ENCODE data around the gene DNMT3B.

The DNMT3B gene

DNA sequence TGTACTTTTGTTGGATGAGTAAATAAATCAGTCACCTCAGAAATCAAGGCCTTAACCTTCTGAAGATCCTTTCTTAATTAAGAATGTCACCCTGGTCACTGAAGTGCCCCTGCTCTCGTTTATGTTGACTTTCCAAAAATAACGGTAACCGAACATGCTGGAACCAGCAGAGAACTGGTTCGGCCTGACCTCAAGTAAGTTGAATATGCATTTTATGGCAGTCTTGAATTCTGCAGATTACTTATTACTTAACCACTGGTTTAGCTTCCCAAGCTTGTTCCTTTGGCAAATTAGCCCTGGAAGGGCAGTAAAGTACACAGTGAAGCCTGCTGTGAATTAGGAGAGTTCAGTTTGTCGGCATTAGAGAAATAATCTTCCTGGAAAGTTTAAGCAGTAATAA, 69.8 kb downstream of the DNMT3B start:
- H3K9me3 ChIP-seq (ENCODE audit: control insufficient read depth, insufficient read depth, low read length): no peaks in the 10 kb centered on the region
- H3K79me2 ChIP-seq (ENCODE audit: control insufficient read depth, low read length): peaks cover 86% of the 10 kb centered on the region
- no peaks in the 10 kb centered on the region for H3K27me3 ChIP-seq (ENCODE audit: control insufficient read depth, low read length)
- no peak overlapping the region for H3K4me3 ChIP-seq (ENCODE audit: low read length)
- TF ChIP-seq, protein P1, sequence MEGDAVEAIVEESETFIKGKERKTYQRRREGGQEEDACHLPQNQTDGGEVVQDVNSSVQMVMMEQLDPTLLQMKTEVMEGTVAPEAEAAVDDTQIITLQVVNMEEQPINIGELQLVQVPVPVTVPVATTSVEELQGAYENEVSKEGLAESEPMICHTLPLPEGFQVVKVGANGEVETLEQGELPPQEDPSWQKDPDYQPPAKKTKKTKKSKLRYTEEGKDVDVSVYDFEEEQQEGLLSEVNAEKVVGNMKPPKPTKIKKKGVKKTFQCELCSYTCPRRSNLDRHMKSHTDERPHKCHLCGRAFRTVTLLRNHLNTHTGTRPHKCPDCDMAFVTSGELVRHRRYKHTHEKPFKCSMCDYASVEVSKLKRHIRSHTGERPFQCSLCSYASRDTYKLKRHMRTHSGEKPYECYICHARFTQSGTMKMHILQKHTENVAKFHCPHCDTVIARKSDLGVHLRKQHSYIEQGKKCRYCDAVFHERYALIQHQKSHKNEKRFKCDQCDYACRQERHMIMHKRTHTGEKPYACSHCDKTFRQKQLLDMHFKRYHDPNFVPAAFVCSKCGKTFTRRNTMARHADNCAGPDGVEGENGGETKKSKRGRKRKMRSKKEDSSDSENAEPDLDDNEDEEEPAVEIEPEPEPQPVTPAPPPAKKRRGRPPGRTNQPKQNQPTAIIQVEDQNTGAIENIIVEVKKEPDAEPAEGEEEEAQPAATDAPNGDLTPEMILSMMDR (IDR thresholded peaks at IDR 0.05; ENCODE audit: low read depth, low read length, poor library complexity, severe bottlenecking): no peak
- no peak for TF ChIP-seq EZH2phosphoT487 (IDR thresholded peaks at IDR 0.05; ENCODE audit: borderline replicate concordance, low read length)
- H3K4me2 ChIP-seq (ENCODE audit: low read length): no peak overlapping the region
- no peaks in the 10 kb centered on the region for H3K9me2 ChIP-seq (replicated peaks; ENCODE audit: control insufficient read depth, low read length)
- no peaks in the 10 kb centered on the region for H3F3A ChIP-seq (ENCODE audit: control insufficient read depth, insufficient read depth)
- peaks cover 5% of the 10 kb centered on the region; the same call in 1 of the 2 replicates for H4K20me1 ChIP-seq (ENCODE audit: control insufficient read depth, insufficient read depth, low read depth, low read length)
- no peaks in the 10 kb centered on the region for H3K4me1 ChIP-seq (ENCODE audit: control insufficient read depth, low read length)
- H3K36me3 ChIP-seq (ENCODE audit: control insufficient read depth, low read length): peaks cover 80% of the 10 kb centered on the region
- no peak overlapping the region for H3K27ac ChIP-seq (ENCODE audit: low read depth, low read length)

DNA sequence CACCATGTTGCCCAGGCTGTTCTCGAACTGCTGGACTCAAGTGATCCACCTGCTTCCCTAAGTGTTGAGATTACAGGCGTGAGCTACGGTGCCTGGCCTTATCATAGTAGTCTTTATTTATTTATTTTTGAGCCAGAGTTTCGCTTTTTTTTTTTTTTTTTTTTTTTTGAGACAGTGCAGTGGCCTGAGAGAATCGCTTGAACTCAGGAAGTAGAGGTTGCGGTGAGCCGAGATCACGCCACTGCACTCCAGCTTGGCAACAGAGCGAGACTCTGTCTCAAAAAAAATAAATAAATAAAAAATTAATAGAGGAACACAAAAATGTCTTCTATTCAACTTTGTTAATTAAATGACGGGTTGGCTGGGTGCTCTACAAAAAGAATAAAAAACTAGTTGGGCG, 70.5 kb downstream of the DNMT3B start:
- TF ChIP-seq EZH2phosphoT487 (IDR thresholded peaks at IDR 0.05; ENCODE audit: borderline replicate concordance, low read length): no peak
- TF ChIP-seq, protein P1 (IDR thresholded peaks at IDR 0.05; ENCODE audit: low read depth, low read length, poor library complexity, severe bottlenecking): no peak
- Histone ChIP-seq H3K9me3 (ENCODE audit: control insufficient read depth, insufficient read depth, low read length) (no peaks in the 10 kb centered on the region), H3K36me3 (ENCODE audit: control insufficient read depth, low read length) (peaks cover 79% of the 10 kb centered on the region), H3K27me3 (ENCODE audit: control insufficient read depth, low read length) (no peaks in the 10 kb centered on the region), H4K20me1 (ENCODE audit: control insufficient read depth, insufficient read depth, low read depth, low read length) (peaks cover 5% of the 10 kb centered on the region; the same call in 1 of the 2 replicates), H3K79me2 (ENCODE audit: control insufficient read depth, low read length) (peaks cover 82% of the 10 kb centered on the region), H3K4me2 (ENCODE audit: low read length) (no peak overlapping the region), H3K4me1 (ENCODE audit: control insufficient read depth, low read length) (no peaks in the 10 kb centered on the region), H3K4me3 (ENCODE audit: low read length) (no peak overlapping the region), H3F3A (ENCODE audit: control insufficient read depth, insufficient read depth) (no peaks in the 10 kb centered on the region), H3K27ac (ENCODE audit: low read depth, low read length) (no peak overlapping the region), H3K9me2 (replicated peaks; ENCODE audit: control insufficient read depth, low read length) (no peaks in the 10 kb centered on the region)

DNA sequence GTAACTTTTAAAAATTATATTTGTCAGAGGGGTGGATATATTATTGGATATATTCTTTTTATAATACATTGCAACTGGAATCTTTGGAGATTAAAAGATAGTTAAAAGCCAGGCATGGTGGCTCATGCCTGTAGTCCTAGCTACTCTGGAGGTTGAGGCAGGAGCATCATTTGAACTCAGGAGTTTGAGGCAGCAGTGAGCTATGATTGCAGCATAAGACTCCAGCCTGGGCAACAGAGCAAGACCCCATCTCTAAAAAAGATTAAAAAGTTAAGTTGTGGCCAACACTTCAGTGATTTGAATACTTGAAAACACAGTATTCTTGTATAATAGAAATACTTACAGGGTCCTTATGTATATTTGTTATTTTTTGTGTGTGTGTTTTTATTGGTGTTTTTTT, 72.8 kb downstream of the DNMT3B start:
- Histone ChIP-seq H3K9me3 (ENCODE audit: control insufficient read depth, insufficient read depth, low read length) (no peaks in the 10 kb centered on the region), H3K27ac (ENCODE audit: low read depth, low read length) (no peak overlapping the region), H3K27me3 (ENCODE audit: control insufficient read depth, low read length) (no peaks in the 10 kb centered on the region), H3F3A (ENCODE audit: control insufficient read depth, insufficient read depth) (peaks cover 3% of the 10 kb centered on the region; the same call in 1 of the 2 replicates), H3K4me1 (ENCODE audit: control insufficient read depth, low read length) (no peaks in the 10 kb centered on the region), H4K20me1 (ENCODE audit: control insufficient read depth, insufficient read depth, low read depth, low read length) (no peaks in the 10 kb centered on the region), H3K4me3 (ENCODE audit: low read length) (no peak overlapping the region), H3K4me2 (ENCODE audit: low read length) (no peak overlapping the region), H3K36me3 (ENCODE audit: control insufficient read depth, low read length) (peaks cover 82% of the 10 kb centered on the region), H3K79me2 (ENCODE audit: control insufficient read depth, low read length) (peaks cover 75% of the 10 kb centered on the region), H3K9me2 (replicated peaks; ENCODE audit: control insufficient read depth, low read length) (no peaks in the 10 kb centered on the region)
- TF ChIP-seq EZH2phosphoT487 (IDR thresholded peaks at IDR 0.05; ENCODE audit: borderline replicate concordance, low read length): no peak
- TF ChIP-seq, protein P1 (IDR thresholded peaks at IDR 0.05; ENCODE audit: low read depth, low read length, poor library complexity, severe bottlenecking): no peak
